Keratinocyte (primary cell): ENCODE results near the gene CENPO.

Experiments used
- CTCF ChIP-seq, 3 experiments: IDR thresholded peaks in 1 of 3; conservative IDR thresholded peaks in 1 of 3; optimal IDR thresholded peaks in 1 of 3; 2 replicates in 2 of 3; 3 replicates in 1 of 3; pipeline versions ENCODE3 to v1.5.1; 2011; ENCODE audit warnings: low read length in 3 of 3, mild to moderate bottlenecking in 3 of 3, moderate library complexity in 2 of 3, control low read depth in 1 of 3, inconsistent platforms in 1 of 3; ENCODE audit not compliant: insufficient read depth in 2 of 3; ENCODE audit errors: extremely low read depth in 1 of 3
- EZH2 ChIP-seq: IDR thresholded peaks from one replicate; pipeline ENCODE4 v1.6.1; 2012; ENCODE audit warnings: inconsistent platforms, mild to moderate bottlenecking, low read length, moderate library complexity

- TF ChIP-seq CTCF (optimal IDR thresholded peaks at IDR 0.05 in 1 of 3, IDR thresholded peaks at IDR 0.05 in 1 of 3, conservative IDR thresholded peaks at IDR 0.05 in 1 of 3; ENCODE audit: extremely low read depth in 1 of 3, insufficient read depth in 2 of 3, low read length in 3 of 3) (no peak), EZH2 (no peak)
Observed at GRCh38 chr2:24840164-24840869, 47.1 kb downstream of the CENPO start.
